ENCODE measurements around the gene ZFP1. TPM values are rescaled to one million over a fixed set of nuclear protein-coding genes. Genes with fewer than 3 reads are reported as not detected.

ZFP1 gene
- total RNA-seq, 6 experiments from 2014 or later, result 10.1 to 13.0 (median 11.8) TPM

- no peak overlapping the region for H3K27ac Mint-ChIP-seq
- TF ChIP-seq, protein P1, sequence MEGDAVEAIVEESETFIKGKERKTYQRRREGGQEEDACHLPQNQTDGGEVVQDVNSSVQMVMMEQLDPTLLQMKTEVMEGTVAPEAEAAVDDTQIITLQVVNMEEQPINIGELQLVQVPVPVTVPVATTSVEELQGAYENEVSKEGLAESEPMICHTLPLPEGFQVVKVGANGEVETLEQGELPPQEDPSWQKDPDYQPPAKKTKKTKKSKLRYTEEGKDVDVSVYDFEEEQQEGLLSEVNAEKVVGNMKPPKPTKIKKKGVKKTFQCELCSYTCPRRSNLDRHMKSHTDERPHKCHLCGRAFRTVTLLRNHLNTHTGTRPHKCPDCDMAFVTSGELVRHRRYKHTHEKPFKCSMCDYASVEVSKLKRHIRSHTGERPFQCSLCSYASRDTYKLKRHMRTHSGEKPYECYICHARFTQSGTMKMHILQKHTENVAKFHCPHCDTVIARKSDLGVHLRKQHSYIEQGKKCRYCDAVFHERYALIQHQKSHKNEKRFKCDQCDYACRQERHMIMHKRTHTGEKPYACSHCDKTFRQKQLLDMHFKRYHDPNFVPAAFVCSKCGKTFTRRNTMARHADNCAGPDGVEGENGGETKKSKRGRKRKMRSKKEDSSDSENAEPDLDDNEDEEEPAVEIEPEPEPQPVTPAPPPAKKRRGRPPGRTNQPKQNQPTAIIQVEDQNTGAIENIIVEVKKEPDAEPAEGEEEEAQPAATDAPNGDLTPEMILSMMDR (IDR thresholded peaks at IDR 0.05), result no peak
- no peaks in the 10 kb centered on the region for H3K36me3 Mint-ChIP-seq (ENCODE audit: low read depth)
- DNase-seq, result no peak
- no peak overlapping the region for H3K4me3 Mint-ChIP-seq
- peaks cover 20% of the 10 kb centered on the region for H3K4me1 Mint-ChIP-seq (ENCODE audit: low read depth)
- no peaks in the 10 kb centered on the region for H3K9me3 Mint-ChIP-seq
- H3K27me3 Mint-ChIP-seq (ENCODE audit: insufficient read depth), result peaks cover 6% of the 10 kb centered on the region
These were observed 33.1 kb upstream of the ZFP1 start for GRCh38 chr16:75114946-75115825.

DNA sequence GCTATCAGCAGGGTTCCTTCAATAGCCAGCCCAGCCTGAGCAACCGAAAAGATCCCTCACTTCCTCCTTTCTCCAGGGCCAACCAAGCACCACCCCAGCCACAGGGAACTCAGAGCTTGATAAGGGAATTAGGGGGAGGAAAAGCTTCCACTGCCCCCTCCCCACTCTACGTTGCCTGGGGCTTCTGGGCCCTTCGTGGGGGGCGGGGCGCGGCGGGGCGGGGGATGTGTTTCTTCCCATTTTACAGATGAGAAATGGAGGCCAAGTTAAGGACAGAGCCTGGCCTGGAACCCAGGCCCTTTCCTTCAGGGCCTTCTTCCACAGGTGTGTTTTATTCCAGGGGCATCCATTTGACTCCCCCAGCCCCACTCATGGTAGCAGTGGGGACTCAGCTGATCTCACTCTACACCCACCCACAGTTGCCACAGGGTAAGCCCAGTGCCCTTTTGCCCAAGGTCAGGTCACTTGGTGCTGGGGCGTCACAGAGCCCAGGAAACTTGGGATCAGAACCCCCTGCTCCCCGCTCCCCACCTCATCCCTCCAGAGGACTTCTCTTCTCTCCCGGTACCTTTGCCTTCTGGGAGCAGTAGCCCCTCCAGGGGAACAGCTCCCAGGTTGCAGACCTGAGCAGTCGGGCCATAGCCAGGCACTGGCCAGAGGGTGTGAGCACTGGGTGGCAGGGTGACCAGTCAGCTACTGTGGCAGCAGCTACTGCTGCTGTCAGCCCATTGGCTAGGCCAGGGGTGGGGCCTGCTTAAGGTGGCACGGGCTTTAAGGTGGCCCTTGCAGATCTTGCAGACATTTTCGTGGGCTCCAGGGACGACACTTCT lies 32.0 kb upstream of the ZFP1 start, which contains the start of gene LDHD:
LDHD (minus strand) TSS at position 700 of the 830 bp plus-strand sequence; CDS start at position 640, 60 bp downstream.
- Mint-ChIP-seq H3K4me3 (peak within 1 kb of the TSS; percentile 80), H3K36me3 (ENCODE audit: low read depth) (peaks cover 2% of the 10 kb centered on the region; the same call in 1 of the 2 replicates), H3K27ac (no peak within 1 kb of the TSS), H3K9me3 (peaks cover 3% of the 10 kb centered on the region), H3K27me3 (ENCODE audit: insufficient read depth) (peaks cover 9% of the 10 kb centered on the region), H3K4me1 (ENCODE audit: low read depth) (peaks cover 9% of the 10 kb centered on the region)
- TF ChIP-seq, protein P1 (IDR thresholded peaks at IDR 0.05), result no peak
- peak; percentile 29 for DNase-seq

GRCh38 chr16:75116911-75117245 lies 31.4 kb upstream of the ZFP1 start:
- peaks cover 8% of the 10 kb centered on the region for H3K9me3 Mint-ChIP-seq
- TF ChIP-seq, protein P1 (IDR thresholded peaks at IDR 0.05), result no peak
- no peak for DNase-seq
- no peak overlapping the region for H3K27ac Mint-ChIP-seq
- peaks cover 6% of the 10 kb centered on the region for H3K27me3 Mint-ChIP-seq (ENCODE audit: insufficient read depth)
- H3K4me1 Mint-ChIP-seq (ENCODE audit: low read depth), result peaks cover 6% of the 10 kb centered on the region
- peak overlapping the region; percentile 80; the same call in 1 of the 2 replicates for H3K4me3 Mint-ChIP-seq
- H3K36me3 Mint-ChIP-seq (ENCODE audit: low read depth), result peaks cover 5% of the 10 kb centered on the region

GRCh38 chr16:75118943-75119539 lies 29.3 kb upstream of the ZFP1 start:
- H3K27ac Mint-ChIP-seq, result no peak overlapping the region
- DNase-seq, result no peak
- peaks cover 13% of the 10 kb centered on the region for H3K36me3 Mint-ChIP-seq (ENCODE audit: low read depth)
- H3K27me3 Mint-ChIP-seq (ENCODE audit: insufficient read depth), result peaks cover 6% of the 10 kb centered on the region
- H3K4me3 Mint-ChIP-seq, result no peak overlapping the region
- TF ChIP-seq, protein P1 (IDR thresholded peaks at IDR 0.05), result no peak
- peaks cover 17% of the 10 kb centered on the region for H3K9me3 Mint-ChIP-seq
- peaks cover 6% of the 10 kb centered on the region for H3K4me1 Mint-ChIP-seq (ENCODE audit: low read depth)

DNA sequence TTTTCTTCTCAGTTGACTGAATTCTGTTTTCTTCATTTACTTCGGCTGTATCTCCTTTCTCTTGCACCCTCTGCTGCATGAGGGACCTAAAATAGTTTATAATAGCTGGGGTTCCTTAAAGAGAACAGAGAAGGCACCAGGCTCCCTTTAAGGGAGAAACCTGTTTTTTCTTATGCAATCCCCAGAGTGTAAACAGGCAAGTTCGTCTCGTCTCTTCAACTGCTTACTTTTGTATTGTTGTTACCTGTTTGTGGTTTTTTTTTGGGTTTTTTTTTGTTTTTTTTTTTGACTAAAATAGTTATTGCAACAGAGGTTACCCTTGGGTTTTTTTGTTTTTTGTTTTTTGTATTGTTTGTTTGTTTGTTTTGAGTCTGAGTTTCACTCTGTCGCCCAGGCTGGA lies 28.1 kb upstream of the ZFP1 start:
- Mint-ChIP-seq H3K4me3 (no peak overlapping the region), H3K27me3 (ENCODE audit: insufficient read depth) (peaks cover 6% of the 10 kb centered on the region), H3K27ac (no peak overlapping the region), H3K4me1 (ENCODE audit: low read depth) (peaks cover 6% of the 10 kb centered on the region), H3K36me3 (ENCODE audit: low read depth) (peaks cover 13% of the 10 kb centered on the region), H3K9me3 (peaks cover 17% of the 10 kb centered on the region)
- TF ChIP-seq, protein P1 (IDR thresholded peaks at IDR 0.05), result no peak
- DNase-seq, result no peak

Data from HFFc6 (cell line).